HG02610 (cell line): Measurements from ENCODE around the gene PEX7.
"Not testable (repeated sequence)": the region's sequence is repeated elsewhere in the genome, so short reads cannot be mapped to it uniquely, and the experiment has no call there.

Experiments
- ATAC-seq: cut with Tn5 transposase; IDR thresholded peaks from one replicate; pipeline ENCODE4 v1.9.1; 2021; ENCODE audit warnings: mild to moderate bottlenecking, moderate library complexity; ENCODE audit not compliant: unreplicated experiment

PEX7 gene

DNA sequence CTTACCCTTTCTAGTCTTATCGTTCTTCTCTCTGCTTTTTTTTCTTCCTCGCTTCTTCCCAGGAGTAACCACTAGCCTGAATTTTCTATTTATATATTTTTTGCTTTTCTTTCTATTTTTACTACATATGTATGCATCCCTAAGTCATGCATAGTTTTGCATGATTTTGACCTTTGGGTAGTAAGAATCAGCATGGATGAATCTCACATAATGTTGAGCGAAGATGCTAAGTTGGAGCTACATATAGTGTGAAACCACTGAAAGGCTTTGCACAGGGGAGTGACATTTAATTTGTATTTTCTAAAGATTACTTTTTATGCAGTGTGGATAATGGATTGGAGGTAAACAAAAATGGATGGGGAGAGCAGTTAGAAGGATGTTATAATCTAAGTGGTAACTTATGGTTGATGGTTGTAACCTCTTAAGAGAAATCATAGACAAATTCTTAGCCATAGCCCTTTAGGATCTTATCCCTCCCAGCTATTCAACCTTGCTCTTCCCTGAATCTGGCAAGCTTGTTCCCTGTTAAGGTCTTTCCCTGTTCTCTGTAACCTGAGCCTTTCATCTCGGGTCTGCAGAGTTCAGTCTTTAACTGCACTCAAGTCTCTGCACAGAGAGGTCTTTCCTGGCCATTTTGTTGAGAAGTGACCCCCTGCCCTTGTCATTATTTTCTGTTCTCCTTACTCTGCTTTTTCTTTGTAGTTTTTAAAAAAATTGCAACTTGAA, 18.0 kb downstream of the PEX7 start:
- ATAC-seq: no peak

DNA sequence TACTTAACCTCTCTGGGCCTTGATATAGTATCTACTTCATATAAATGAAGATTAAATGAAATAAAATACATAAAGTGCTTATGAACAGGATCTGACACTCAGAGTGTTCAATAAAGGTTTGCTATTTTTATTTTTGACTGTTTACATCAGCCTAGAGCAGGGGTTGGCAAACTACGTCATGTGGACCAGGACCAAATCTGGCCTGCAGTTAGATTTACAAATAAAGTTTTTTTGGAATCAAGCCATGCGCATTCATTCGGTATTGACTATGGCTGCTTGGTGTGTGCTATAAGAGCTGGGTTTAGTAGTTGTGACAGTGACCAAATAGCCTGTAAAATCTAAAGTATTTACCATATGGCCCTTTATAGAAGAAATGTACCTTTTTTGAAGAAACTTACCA, 20.8 kb downstream of the PEX7 start:
- no peak for ATAC-seq

DNA sequence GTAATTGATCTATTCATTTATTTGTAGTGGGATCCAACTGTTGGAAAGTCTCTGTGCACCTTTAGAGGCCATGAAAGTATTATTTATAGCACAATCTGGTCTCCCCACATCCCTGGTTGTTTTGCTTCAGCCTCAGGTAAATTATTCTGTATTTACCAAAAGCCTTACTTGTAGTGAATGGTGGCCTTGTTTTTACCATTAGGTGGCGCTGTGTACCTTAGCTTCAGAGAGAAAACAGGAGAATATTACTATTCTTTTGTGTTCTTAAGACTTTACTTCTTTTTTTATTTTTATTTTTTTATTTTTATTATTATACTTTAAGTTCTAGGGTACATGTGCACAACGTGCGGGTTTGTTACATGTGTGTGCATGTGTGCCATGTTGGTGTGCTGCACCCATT, 23.7 kb downstream of the PEX7 start:
- no peak for ATAC-seq

DNA sequence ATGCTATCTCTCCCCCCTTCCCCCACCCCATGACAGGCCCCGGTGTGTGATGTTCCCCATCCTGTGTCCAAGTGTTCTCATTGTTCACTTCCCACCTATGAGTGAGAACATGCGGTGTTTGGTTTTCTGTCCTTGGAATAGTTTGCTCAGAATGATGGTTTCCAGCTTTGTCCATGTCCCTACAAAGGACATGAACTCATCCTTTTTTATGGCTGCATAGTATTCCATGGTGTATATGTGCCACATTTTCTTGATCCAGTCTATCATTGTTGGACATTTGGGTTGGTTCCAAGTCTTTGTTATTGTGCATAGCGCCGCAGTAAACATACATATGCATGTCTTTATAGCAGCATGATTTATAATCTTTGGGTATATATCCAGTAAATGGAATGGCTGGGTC, 24.1 kb downstream of the PEX7 start:
- ATAC-seq: not testable (repeated sequence)

DNA sequence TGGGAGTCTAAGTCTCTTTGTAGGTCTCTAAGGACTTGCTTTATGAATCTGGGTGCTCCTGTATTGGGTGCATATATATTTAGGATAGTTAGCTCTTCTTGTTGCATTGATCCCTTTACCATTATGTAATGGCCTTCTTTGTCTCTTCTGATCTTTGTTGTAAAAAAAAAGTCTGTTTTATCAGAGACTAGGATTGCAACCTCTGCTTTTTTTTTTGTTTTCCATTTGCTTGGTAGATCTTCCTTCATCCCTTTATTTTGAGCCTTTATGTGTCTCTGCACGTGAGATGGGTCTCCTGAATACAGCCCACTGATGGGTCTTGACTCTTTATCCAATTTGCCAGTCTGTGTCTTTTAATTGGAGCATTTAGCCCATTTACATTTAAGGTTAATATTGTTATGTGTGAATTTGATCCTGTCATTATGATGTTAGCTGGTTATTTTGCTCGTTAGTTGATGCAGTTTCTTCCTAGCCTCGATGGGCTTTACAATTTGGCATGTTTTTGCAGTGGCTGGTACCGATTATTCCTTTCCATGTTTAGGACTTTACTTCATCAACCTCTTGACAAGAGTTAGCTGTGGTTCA, 27.7 kb downstream of the PEX7 start:
- not testable (repeated sequence) for ATAC-seq

DNA sequence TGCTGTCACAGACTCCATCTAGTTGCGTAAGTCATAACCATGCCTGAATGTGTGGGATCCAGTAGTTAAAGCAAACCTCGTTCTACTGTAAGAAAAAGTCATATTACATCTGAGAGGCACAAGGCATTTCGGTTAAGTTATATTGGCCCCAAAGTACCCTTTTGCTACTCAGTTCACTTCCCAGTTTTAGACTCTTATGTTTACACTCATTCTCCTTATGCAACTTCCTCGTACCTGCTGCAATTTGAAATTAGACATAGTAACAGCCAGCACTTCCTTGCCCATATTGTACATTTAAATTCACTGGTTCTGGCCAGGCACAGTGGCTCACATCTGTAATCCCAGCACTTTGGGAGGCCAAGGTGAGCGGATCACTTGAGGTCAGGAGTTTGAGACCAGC, 37.0 kb downstream of the PEX7 start:
- ATAC-seq: no peak

DNA sequence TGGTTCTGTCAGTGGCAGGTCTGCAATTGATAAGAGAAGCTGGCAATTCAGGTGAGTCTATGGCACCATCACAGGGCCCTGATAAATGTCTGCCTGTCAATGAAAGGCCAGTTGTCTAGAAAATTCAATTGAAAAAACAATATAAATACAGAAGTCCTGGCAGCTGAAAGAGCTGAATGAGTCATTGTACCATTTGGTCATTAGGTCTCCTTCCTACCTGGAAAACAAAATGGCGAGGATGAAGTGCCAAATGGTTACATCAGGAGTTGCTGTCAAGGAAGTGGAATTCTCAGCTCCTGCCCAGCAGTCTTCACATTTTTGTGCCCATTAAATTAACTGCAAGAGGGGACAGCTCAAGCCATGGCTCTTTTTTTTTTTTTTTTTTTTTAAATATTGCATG, 37.7 kb downstream of the PEX7 start:
- ATAC-seq: no peak

DNA sequence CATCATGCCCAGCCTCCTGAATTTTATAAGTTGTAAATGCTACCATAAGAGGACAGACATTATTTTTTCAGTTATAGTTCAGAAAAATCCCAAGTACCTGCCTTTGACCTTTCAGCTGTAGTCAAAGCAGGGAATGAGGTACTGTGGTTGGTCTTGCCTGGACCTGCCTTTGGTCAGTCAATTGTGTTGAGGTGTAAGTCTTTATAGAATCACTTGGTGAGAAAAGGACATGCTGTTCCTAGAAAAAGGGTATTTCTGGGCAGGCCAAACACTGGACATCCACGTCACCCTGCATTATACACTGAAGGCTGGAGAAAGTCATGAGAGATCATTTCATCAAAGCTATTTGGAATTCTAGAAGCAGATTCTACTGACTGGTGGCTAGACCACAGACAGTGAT, 40.3 kb downstream of the PEX7 start:
- ATAC-seq: no peak

DNA sequence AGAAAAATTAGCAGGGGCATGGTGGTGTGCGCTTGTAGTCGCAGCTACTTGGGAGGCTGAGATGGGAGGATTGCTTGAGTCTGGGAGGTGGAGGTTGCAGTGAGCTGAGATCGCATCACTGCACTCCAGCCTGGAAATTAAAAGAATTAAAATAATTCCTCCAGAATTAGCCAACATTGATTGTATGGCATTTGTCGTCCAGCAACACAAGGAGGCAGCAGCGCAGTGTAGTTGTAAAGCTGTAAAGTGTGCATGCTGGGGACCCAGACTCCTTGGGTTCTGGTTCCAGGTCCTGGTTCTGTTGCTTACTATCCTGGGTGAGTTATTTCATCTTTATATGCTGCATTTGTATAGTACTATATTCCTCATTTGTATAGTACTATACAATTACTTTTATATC, 41.4 kb downstream of the PEX7 start:
- no peak for ATAC-seq

DNA sequence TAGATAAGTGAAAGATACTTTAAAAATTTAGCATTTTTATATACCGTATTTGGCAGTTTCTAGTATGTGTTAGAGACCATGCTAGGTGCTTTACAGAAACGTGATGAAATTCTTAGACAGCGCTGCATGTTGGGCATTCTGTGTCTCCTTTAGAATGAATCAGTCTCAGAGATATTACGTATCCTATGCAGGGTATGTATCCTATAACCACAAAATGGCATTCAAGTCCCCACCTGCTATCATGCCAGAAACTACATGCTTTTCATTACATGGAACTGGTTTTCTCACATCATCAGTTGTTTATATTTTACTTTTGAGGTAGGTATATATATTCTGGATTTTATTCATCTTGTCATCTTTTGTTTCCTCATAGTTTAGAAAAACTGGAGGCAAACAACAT, 42.3 kb downstream of the PEX7 start:
- no peak for ATAC-seq

DNA sequence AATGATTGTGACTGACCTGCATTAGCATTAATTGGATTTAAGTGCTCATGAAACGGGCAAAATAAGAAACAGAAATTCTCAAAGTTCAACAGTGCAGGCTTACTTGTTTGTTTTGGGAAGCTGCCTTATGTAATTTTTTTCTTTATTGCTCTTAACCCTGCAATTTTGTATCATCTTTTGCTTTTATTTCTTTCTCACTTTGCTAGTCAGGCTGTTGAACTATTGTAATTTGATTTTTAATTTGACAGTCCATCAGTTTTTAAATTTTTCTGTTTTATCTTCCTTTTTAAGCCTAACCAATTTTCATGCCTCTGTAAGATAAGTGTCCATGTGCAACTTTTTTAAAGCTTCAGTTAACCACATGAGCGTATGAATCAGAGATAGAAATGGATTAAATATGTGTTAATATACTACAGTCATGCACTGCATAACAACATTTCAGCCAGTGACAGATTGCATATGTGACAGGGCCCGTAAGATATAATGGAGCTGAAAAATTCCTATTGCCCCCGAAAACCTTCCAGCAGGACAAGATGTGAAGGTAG, 44.6 kb downstream of the PEX7 start:
- no peak for ATAC-seq

DNA sequence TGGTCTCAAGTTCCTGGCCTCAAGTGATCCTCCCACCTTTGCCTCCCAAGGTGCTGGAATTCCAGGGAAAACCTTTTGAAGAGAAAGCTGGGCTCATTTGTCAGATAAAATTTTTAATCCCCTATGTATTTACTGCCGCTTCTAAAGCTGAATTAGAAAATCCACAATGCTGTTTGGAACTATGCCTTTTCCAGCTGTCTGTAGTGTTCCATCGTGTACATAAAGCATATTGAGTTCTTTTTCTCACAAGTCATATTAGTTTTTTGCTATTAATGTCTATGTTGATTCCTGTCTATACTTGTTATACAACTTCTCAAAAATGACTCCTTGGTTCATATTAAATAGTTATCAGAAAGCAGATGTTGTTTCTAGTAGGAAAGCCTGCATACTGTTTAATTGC, 47.1 kb downstream of the PEX7 start:
- ATAC-seq: no peak

DNA sequence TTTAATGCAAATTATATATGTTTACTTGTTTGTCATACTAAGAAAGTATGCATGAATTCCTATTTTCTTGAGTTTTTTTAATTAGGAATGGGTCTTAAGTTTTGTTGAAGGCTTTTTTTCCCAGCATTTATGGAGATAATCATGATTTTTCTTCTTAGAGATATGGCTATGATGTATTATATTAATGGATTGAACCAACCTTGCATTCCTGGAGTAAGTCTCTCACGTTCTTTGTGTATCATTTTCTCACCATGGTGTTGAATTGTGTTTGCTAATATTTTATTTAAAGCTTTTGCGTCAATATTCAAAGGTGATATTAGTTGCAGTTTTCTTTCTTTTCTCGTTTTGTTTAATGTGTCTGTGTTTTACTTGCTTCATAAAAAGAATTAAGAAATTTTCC, 51.4 kb downstream of the PEX7 start:
- no peak for ATAC-seq

DNA sequence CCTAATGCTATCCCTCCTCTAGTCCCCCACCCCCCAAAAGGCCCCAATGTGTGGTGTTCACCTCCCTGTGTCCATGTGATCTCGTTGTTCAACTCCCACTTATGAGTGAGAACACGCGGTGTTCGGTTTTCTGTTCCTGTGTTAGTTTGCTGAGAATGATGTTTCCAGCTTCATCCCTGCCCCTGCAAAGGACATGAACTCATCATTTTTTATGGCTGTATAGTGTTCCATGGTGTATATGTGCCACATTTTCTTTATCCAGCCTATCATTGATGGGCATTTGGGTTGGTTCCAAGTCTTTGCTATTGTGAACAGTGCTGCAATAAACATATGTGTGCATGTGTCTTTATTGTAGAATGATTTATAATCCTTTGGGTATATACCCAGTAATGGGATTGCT, 54.1 kb downstream of the PEX7 start:
- not testable (repeated sequence) for ATAC-seq

DNA sequence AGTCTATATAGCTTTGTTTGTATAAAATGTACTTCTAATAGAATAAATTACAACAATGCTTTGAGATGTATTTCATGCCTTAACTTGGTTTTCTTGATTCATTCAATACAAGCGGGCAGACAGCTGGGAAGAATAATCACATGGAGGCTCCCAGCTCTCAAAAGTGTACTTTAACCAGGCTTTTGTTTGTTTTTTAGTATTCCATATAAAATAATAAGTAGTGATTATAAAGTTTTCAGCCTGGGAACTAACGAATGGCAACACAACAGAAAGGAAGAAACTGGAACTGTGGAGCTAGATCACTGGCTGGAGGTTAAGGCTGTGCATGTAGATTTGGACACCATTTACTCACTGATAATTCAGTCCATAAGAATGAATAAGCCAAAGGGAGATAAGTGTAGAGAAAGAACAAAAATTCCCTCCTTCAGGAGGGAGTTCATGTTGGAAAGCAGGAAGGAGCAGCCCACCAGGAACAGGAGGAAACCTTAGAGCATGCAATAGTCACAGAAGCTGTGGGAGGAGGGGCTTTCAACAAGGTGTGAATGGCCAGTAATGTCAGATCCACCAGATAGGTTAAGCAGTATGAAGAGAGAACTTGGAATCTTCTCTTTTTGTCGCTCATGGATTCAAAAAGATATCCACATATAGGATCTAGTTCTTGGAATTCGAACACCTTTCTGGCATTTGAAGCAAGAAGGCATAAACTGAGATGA, 58.5 kb downstream of the PEX7 start:
- ATAC-seq: no peak

DNA sequence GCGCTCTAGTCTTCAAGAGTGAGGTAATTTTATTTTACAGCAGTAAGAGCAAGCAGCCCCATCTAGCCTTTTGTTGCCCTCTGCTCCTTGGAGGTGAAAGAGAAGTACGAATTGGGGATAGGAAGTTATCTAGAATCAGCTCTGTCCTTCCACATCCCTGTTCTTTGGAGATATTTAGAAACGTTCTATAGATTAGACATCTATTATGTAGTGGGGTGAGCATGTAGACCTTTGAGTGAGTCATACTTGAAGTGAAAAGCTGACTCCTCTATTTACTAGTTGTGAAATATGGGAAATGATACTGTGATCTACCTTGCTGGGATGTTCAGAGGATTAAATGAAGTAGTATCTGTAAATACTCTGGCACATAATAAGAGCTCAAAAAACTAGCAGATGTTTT, 63.7 kb downstream of the PEX7 start:
- ATAC-seq: no peak

DNA sequence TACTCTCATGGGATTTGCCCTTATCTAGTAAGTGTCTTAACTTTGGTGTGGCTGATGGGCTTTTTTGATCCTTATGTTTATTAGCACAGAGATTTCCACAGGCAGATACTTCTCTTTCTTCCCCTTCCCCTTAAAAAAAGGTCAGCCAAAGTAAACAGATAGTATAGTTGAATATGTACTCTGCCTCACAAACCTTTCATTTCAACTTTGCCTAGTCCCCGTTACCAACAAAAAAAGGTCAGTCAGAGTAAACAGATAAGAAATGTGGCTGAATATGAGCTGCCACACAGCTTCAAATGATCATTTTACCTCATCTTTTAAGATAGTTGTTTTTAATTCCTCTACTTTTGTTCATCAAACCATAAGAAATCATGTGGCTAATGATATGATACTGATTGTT, 65.6 kb downstream of the PEX7 start:
- ATAC-seq: no peak

DNA sequence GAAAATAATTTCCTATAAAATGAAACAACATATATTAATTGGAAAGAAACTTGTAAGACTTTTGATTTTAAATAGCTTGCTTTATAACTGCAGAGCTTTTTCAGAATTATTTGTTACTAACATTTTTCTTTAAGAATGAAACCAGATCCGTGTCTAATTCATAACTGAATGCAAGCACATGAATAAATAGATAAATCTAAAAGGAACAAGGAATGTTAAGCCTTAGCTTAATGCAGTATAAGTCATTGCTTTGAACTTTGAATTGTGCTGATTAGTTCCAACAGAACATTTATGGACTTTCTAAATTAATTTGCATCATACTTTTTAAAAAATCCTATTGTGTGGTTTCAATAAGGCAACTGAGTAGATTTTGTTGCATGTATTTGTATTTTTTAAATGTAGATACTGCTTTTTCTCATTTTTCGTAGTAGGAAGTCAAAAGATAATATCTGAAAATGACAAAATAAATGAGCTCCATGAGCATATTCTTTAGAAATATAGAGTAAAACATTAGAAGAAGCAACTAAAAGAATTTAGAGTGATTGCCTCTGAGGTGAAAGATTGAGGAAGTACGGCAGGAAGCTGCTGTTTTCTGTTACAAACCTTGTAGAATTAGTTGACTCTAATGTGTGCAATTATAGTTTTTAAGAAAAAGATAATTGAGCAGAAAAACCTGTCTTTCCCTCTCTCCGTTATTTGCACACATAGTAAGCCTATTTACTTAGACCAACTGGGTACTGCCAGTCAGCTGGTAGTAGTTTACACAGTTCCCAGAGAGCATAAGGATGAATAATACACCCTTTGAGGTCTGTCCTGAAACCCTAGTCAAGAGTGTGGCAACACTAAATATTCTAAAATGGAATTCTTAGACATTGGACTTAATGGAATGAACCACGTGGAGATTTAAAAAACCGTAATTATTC, 67.1 kb downstream of the PEX7 start:
- ATAC-seq: no peak

DNA sequence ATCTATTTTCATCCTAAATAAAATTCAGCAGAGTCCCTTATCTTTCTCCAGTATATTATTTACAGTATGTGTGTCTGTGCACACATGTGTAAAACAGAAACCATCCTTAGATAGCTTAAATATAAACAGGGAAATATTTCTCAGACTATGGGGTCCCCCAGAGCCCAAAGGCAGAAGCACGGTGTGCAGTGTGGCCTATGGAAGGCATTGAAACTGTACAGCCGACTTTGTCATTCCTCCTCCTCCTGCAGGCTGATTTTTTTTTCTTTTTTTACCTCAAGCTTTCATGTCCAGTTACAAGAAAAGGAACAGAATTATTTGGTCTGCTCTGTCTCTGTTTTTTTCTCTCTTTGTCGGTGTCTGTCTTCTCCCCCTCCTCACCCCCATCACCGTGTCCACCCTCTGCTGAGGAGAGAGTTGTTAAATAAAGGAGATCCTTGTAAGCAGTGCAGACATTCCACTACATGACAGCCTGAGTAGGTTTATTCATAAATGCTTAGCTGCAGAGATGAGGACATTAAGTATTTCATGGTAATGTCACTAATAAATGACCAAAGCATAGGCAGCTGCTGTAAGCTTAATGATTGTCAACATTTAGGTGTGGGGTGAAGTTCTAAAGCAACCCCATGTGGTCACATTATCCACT, 67.9 kb downstream of the PEX7 start:
- no peak for ATAC-seq

DNA sequence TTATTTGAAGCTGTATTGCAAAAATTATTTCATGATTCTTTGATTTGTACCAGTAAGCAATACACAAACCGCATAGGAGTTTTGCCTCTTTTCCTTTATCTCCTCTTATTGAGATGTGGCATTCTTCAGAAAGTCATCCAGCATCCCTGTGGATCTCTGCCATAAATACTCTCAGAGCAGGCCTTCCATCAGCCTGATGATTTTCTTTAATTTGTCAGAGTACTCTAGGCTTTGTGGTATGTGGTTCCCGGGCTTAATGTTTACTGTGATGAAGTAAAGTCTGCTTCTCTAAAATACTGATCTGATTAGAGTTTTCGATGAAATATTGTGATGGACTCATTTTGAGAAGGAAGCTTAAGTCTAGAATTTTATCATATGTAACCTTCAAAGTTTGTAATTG, 68.6 kb downstream of the PEX7 start:
- no peak for ATAC-seq

DNA sequence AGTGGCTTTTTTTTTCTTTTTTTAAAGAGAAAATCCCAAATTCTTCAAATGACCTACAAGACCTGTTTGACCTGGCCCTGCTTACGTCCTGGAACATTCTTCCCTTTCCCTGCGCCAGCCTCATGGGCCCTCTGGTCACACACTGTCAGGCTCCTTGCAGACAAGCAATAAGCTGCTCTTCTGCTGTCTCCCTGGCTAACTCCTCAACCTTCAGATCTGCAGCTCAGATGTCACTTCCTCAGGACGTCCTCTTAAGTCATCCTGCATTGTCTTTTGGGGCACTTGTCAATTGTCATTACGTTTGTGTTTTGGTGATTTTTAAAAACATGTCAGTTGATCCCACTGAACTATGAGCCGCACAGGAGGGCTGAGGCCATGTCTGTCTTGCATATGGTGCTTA, 70.8 kb downstream of the PEX7 start:
- no peak for ATAC-seq
